Left lung (tissue), 10 donors: ENCODE measurements around the gene PLOD1. TPM values are rescaled to one million over a fixed set of nuclear protein-coding genes. Genes with fewer than 3 reads are reported as not detected.

Source experiments
- ATAC-seq: fragments of 200-7000 bp; cut with Tn5 transposase; one replicate; pipeline ENCODE4 v1.9.1; 2020; ENCODE audit warnings: moderate library complexity
- DNase-seq, 4 donors: peaks; one replicate each; pipeline ENCODE4 v3.0.0-alpha.2; 2013 to 2020
- H3K27ac ChIP-seq, 2 donors: fragments of 200-600 bp; sonication (generic) in 1 of 2; one replicate each; pipeline versions ENCODE4 v1.5.0 to v1.8.0; 2020 to 2021
- H3K27me3 ChIP-seq, 2 donors: fragments of 200-600 bp; sonication (generic) in 1 of 2; one replicate each; pipeline versions ENCODE4 v1.5.0 to v1.8.0; 2020 to 2021
- H3K36me3 ChIP-seq, 2 donors: fragments of 200-600 bp; sonication (generic) in 1 of 2; one replicate each; pipeline versions ENCODE4 v1.5.0 to v1.8.0; 2020 to 2021
- H3K4me1 ChIP-seq, 2 donors: fragments of 200-600 bp; one replicate each; pipeline ENCODE4 v1.8.0; 2021
- H3K4me3 ChIP-seq, 2 donors: fragments of 200-600 bp; sonication (generic) in 1 of 2; one replicate each; pipeline versions ENCODE4 v1.5.0 to v1.8.0; 2020 to 2021; ENCODE audit warnings: mild to moderate bottlenecking in 1 of 2
- H3K9me3 ChIP-seq, 2 donors: fragments of 200-600 bp; sonication (generic) in 1 of 2; one replicate each; pipeline versions ENCODE4 v1.5.0 to v1.8.0; 2020 to 2021
- intact Hi-C, 2 donors: fragments of 100-400 bp; cut with DNase I; formaldehyde crosslinking; loops; one replicate each; pipeline versions ENCODE4 v1.11.2 to v1.14.2; 2022
- polyA plus RNA-seq, 6 donors: library from polyadenylated mRNA; unstranded; fragments of 120-200 nt; gene quantifications; one replicate each; pipeline ENCODE4 v1.2.1, GENCODE V29; 2013; ENCODE audit not compliant: insufficient read length in 6 of 6
- total RNA-seq, 2 donors: library from RNA; stranded (reverse); fragmentation: NEBNext Ultra II Directional; extraction: Animal tissue kit (Norgen Biotek cat#: 25700); gene quantifications; one replicate each; pipeline ENCODE4 v1.2.1, GENCODE V29; 2021
- TF ChIP-seq, protein P1 (sequence below), 2 donors: fragments of 200-600 bp; sonication (generic) in 1 of 2; IDR thresholded peaks; one replicate each; pipeline versions ENCODE4 v1.5.0 to v1.8.0; 2021; ENCODE audit warnings: antibody characterized with exemption in 2 of 2
- donor health status: DM: no; HTN: yes; CAD: no.
- donor health status: DM: no; HTN: no; CAD: no.

The PLOD1 gene
- total and polyA plus RNA-seq, 8 donors: 114 to 159 (median 131) TPM

DNA sequence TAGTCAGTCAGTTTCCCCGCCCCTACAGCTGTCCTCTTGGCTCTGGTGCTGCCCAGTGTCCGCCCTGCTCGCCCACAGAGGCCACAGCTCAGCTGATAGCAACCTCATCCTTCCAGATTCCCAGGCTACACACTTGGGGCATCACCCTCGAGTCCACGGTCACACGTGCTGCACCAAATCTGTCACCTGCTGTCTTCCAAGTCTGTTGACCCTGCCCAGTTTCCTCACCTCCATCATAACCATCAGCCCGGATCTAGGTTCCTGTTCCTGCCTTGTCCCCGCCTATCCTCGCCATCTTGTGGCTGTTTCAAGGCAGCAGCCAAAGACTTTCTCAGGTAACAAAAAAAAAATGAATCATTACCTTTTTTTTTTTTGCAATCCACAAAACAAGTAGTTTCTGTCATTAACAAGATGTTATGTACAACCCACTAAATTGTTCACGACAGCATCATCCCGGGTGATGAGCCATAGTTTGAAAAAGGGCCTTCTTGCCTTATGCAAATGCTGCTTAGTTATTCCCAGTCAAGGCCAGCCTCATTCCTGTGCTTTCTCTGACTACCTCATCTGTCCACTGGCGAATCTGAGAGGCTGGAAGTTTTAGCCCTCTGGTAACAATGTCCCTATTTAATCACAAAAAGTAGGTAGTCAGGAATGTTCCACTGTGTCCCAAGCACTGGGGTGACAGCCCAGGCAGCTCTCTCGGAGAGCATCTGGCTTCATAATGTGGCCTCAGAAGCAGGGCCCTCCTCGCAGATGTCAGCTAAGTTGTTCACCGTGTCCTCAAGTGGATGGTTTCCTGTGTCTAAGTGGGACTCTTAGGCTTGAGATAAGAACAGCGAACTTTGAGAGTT, 79.8 kb downstream of the PLOD1 start:
- H3K9me3 ChIP-seq: no peaks in the 10 kb centered on the region
- DNase-seq (peak in 3 of 4 donors; percentile 24 to 53 (median 45)), ATAC-seq (peak; percentile 58)
- peak overlapping the region; percentile 28 to 69 for H3K27ac ChIP-seq
- no peak overlapping the region for H3K4me3 ChIP-seq
- peaks cover 0 to 40% of the 10 kb centered on the region in 2 donors for H3K36me3 ChIP-seq
- intact Hi-C loops: no loop called here
- no peaks in the 10 kb centered on the region for H3K27me3 ChIP-seq
- TF ChIP-seq, protein P1, sequence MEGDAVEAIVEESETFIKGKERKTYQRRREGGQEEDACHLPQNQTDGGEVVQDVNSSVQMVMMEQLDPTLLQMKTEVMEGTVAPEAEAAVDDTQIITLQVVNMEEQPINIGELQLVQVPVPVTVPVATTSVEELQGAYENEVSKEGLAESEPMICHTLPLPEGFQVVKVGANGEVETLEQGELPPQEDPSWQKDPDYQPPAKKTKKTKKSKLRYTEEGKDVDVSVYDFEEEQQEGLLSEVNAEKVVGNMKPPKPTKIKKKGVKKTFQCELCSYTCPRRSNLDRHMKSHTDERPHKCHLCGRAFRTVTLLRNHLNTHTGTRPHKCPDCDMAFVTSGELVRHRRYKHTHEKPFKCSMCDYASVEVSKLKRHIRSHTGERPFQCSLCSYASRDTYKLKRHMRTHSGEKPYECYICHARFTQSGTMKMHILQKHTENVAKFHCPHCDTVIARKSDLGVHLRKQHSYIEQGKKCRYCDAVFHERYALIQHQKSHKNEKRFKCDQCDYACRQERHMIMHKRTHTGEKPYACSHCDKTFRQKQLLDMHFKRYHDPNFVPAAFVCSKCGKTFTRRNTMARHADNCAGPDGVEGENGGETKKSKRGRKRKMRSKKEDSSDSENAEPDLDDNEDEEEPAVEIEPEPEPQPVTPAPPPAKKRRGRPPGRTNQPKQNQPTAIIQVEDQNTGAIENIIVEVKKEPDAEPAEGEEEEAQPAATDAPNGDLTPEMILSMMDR (IDR thresholded peaks at IDR 0.05): no peak
- peaks cover 0 to 9% of the 10 kb centered on the region in 2 donors for H3K4me1 ChIP-seq

DNA sequence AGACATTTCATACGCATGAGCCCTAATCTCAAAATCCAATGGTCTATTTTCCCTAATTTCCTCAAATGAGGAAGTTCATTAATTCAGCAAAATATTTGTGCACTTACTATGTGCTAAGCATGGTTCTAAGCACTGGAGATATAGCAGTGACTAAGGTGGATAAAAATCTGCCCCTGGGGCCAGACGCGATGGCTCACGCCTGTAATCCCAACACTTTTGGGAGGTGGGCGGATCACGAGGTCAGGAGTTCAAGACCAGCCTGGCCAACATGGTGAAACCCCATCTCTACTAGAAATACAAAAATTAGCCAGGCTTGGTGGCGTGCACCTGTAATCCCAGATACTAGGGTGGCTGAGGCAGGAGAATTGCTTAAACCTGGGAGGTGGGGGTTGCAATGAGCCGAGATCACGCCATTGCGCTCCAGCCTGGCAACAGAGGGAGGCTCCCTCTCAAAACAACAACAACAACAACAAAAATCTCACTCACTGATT, 80.5 kb downstream of the PLOD1 start:
- H3K36me3 ChIP-seq: peaks cover 0 to 33% of the 10 kb centered on the region in 2 donors
- peak in 1 of 4 donors; percentile 39 for DNase-seq
- peak; percentile 0 for ATAC-seq
- intact Hi-C loops: no loop called here
- H3K4me3 ChIP-seq: no peak overlapping the region
- peak overlapping the region; percentile 69 to 73 for H3K27ac ChIP-seq
- no peaks in the 10 kb centered on the region for H3K27me3 ChIP-seq
- peaks cover 2 to 12% of the 10 kb centered on the region in 2 donors for H3K4me1 ChIP-seq
- TF ChIP-seq, protein P1 (IDR thresholded peaks at IDR 0.05): no peak
- H3K9me3 ChIP-seq: no peaks in the 10 kb centered on the region

DNA sequence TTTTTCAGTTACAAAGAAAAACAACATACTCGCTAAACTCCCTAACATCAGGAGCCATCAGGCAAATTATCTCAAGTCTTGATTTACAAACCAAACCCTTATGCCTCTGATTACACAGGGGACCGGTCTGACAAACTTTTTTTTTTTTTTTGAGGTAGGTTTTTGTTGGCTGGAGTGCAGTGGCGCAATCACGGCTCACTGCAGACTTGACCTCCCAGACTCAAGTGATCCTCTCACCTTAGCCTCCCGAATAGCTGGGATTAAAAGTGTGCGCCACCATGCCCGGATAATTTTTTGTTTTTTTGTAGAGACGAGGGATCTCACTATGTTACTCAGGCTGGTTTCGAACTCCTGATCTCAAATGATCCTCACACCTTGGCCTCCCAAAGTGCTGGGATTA, 81.0 kb downstream of the PLOD1 start:
- intact Hi-C loops: no loop called here
- no peak overlapping the region for H3K4me3 ChIP-seq

DNA sequence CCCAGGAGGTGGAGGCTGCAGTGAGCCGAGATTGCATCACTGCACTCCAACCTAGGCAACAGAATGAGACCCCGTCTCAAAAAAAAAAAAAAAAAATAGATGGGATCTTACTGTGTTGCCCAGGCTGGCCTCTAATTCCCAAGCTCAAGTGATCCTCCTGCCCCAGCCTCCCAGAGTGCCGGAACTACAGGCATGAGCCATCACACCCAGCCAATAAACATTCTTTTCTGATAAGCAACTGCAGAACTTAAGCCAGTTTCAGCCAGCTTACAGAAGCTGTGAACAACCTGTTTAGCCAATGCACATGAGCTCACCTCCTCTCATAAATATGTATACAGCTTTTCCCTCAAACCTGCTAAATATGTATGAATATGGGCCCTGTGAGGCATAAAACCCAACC, 81.7 kb downstream of the PLOD1 start:
- Histone ChIP-seq H3K4me1 (peaks cover 11 to 22% of the 10 kb centered on the region in 2 donors), H3K36me3 (peaks cover 0 to 22% of the 10 kb centered on the region in 2 donors), H3K27me3 (no peaks in the 10 kb centered on the region), H3K4me3 (no peak overlapping the region), H3K9me3 (no peaks in the 10 kb centered on the region), H3K27ac (no peak overlapping the region)
- no peak for ATAC-seq
- DNase-seq: peak in 1 of 4 donors; percentile 0
- TF ChIP-seq, protein P1 (IDR thresholded peaks at IDR 0.05): no peak
- intact Hi-C loops: no loop called here

More for the DNA sequence above, 81.0 kb downstream of the PLOD1 start:
- peaks cover 0 to 29% of the 10 kb centered on the region in 2 donors for H3K36me3 ChIP-seq
- DNase-seq (peak in 1 of 4 donors; percentile 30), ATAC-seq (peak; percentile 3)
- peak overlapping the region; percentile 69 to 73 for H3K27ac ChIP-seq
- H3K27me3 ChIP-seq: no peaks in the 10 kb centered on the region
- no peaks in the 10 kb centered on the region for H3K9me3 ChIP-seq
- TF ChIP-seq, protein P1 (IDR thresholded peaks at IDR 0.05): no peak
- peaks cover 7 to 17% of the 10 kb centered on the region in 2 donors for H3K4me1 ChIP-seq

DNA sequence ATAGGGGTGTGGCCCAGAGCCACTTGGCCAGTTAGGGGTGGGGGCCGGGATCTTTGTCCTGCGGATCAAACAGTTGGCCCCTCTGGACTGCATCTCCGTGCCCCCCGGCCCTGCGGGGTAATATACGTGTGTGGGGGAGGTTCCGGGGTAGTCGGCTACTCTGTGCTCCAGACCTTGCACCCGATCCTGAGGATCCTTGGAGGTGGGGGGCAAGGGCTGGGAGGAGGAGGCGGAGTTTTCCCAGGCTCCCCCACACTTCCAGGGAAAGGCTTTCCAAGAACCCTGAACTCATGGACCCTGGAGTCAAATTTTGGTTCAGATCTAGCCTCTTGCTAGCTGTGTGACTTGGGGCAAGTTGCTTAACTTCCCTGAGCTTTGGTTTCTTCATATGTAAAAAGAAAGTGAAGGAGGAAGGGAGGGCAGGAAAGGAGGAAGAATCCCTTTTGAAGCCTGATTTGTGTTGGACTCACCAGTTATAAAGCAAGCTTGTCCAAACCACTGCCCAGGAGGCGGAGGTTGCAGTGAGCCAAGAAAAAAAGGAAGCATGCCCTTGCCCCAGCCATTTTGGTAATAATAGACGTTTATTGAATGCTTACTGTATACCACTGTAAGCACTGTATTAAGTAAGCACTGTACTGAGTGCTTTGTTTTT, 85.5 kb downstream of the PLOD1 start:
- ATAC-seq (peak; percentile 4), DNase-seq (peak in 1 of 4 donors; percentile 44)
- H3K36me3 ChIP-seq: peaks cover 0 to 36% of the 10 kb centered on the region in 2 donors
- intact Hi-C loops: no loop called here
- peaks cover 11 to 24% of the 10 kb centered on the region in 2 donors for H3K4me1 ChIP-seq
- no peaks in the 10 kb centered on the region for H3K9me3 ChIP-seq
- peak overlapping the region; percentile 75 to 98 for H3K4me3 ChIP-seq
- H3K27me3 ChIP-seq: no peaks in the 10 kb centered on the region
- TF ChIP-seq, protein P1 (IDR thresholded peaks at IDR 0.05): no peak
- peak overlapping the region; percentile 79 to 91 for H3K27ac ChIP-seq
